Neutrophil (primary cell): ENCODE results near the gene SERTAD2.
A peak's percentile ranks its signal among the peaks of the same experiment; 100 is the strongest.

Source experiments
- H3K27ac ChIP-seq: fragments of 200-600 bp; sonication (generic); 2 replicates; pipeline ENCODE4 v1.5.1; 2016; ENCODE audit warnings: mild to moderate bottlenecking, moderate library complexity
- H3K27me3 ChIP-seq: fragments of 200-600 bp; sonication (generic); 2 replicates; pipeline ENCODE4 v1.6.0; 2016; ENCODE audit warnings: mild to moderate bottlenecking
- H3K36me3 ChIP-seq: fragments of 200-600 bp; sonication (generic); 2 replicates; pipeline ENCODE4 v1.5.1; 2017
- H3K4me1 ChIP-seq, 2 experiments: fragments of 200-600 bp in 1 of 2; sonication (generic) in 1 of 2; 1 replicate in 1 of 2; 2 replicates in 1 of 2; pipeline versions ENCODE4 v1.5.1 to v1.6.1; 2013 to 2016; ENCODE audit warnings: low read depth in 1 of 2, low read length in 1 of 2, mild to moderate bottlenecking in 1 of 2, moderate library complexity in 1 of 2; ENCODE audit not compliant: control insufficient read depth in 1 of 2, insufficient read depth in 1 of 2
- H3K4me3 ChIP-seq, 2 experiments: fragments of 200-600 bp in 1 of 2; sonication (generic) in 1 of 2; 1 replicate in 1 of 2; 2 replicates in 1 of 2; pipeline ENCODE4 v1.5.1; 2013 to 2016; ENCODE audit warnings: low read depth in 1 of 2, low read length in 1 of 2, mild to moderate bottlenecking in 1 of 2, moderate library complexity in 1 of 2
- H3K9me3 ChIP-seq: fragments of 200-600 bp; sonication (generic); 2 replicates; pipeline ENCODE4 v1.5.1; 2016
- CTCF ChIP-seq: fragments of 200-600 bp; sonication (generic); IDR thresholded peaks from 2 replicates; pipeline ENCODE4 v1.5.1; 2016; ENCODE audit warnings: antibody characterized with exemption

Gene SERTAD2

GRCh38 chr2:64698177-64698643 lies 44.5 kb upstream of the SERTAD2 start:
- no peak for TF ChIP-seq CTCF
- Histone ChIP-seq H3K4me3 (no peak overlapping the region), H3K36me3 (no peaks in the 10 kb centered on the region), H3K9me3 (no peaks in the 10 kb centered on the region), H3K4me1 (peaks cover 28 to 36% of the 10 kb centered on the region in 2 experiments), H3K27me3 (no peaks in the 10 kb centered on the region), H3K27ac (peak overlapping the region; percentile 22)

- peaks cover 28 to 36% of the 10 kb centered on the region in 2 experiments for H3K4me1 ChIP-seq
- TF ChIP-seq CTCF = no peak
- no peak overlapping the region for H3K4me3 ChIP-seq
- H3K27ac ChIP-seq = peak overlapping the region; percentile 22
- no peaks in the 10 kb centered on the region for H3K36me3 ChIP-seq
- no peaks in the 10 kb centered on the region for H3K27me3 ChIP-seq
- H3K9me3 ChIP-seq = no peaks in the 10 kb centered on the region
These were observed 43.8 kb upstream of the SERTAD2 start for GRCh38 chr2:64697297-64698176.

DNA sequence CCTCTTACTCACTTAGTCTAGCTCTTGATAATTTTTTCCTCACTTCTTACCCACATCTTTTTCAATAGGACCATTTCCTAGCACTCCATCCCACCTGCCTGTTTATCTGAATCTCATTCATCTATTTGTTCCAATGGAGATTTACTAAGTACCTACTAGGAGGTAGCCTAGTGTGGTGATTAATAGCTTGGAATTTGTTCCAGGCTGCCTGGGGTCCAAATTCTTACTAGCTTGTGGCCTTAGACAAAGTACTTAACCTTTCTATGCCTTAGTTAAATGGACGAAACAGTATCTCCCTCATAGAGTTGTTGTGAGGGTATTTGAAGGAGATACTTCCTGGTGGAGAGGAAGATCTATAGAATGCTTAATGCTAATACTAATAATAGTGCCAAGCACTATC lies 42.9 kb upstream of the SERTAD2 start:
- no peak overlapping the region for H3K27ac ChIP-seq
- no peaks in the 10 kb centered on the region for H3K9me3 ChIP-seq
- H3K27me3 ChIP-seq = no peaks in the 10 kb centered on the region
- H3K36me3 ChIP-seq = no peaks in the 10 kb centered on the region
- H3K4me3 ChIP-seq = no peak overlapping the region
- no peak for TF ChIP-seq CTCF
- H3K4me1 ChIP-seq = peaks cover 28 to 36% of the 10 kb centered on the region in 2 experiments

GRCh38 chr2:64695721-64696261 lies 42.1 kb upstream of the SERTAD2 start:
- no peaks in the 10 kb centered on the region for H3K9me3 ChIP-seq
- no peaks in the 10 kb centered on the region for H3K27me3 ChIP-seq
- no peak for TF ChIP-seq CTCF
- H3K27ac ChIP-seq = no peak overlapping the region
- H3K4me1 ChIP-seq = peaks cover 28 to 36% of the 10 kb centered on the region in 2 experiments
- H3K36me3 ChIP-seq = no peaks in the 10 kb centered on the region
- H3K4me3 ChIP-seq = no peak overlapping the region

GRCh38 chr2:64692401-64692800 lies 38.7 kb upstream of the SERTAD2 start:
- no peak for TF ChIP-seq CTCF
- Histone ChIP-seq H3K4me1 (peaks cover 20 to 21% of the 10 kb centered on the region in 2 experiments), H3K27me3 (no peaks in the 10 kb centered on the region), H3K27ac (no peak overlapping the region), H3K9me3 (no peaks in the 10 kb centered on the region), H3K4me3 (no peak overlapping the region), H3K36me3 (no peaks in the 10 kb centered on the region)
